PC-3 (cell line): ENCODE results near the gene SLC35F1. TPM values are rescaled to one million over a fixed set of nuclear protein-coding genes. Genes with fewer than 3 reads are reported as not detected.

Experiments
- ATAC-seq: fragments of 200-7000 bp; cut with Tn5 transposase; 2 replicates; pipeline ENCODE4 v1.9.1; 2020; ENCODE audit warnings: mild to moderate bottlenecking, moderate library complexity
- BruUV-seq: library from RNA; stranded (reverse); fragments of 400-500 nt; replicated peaks from 2 replicates; lab custom pipeline; 2021; lab: Mats Ljungman, UMichigan
- CTCF ChIA-PET: fragments of 300-600 bp; sonication (Branson Sonifier 250); formaldehyde crosslinking; loops from one replicate; lab custom pipeline; 2022; ENCODE audit warnings: antibody characterized with exemption; lab: Charles Lee
- POLR2A ChIA-PET: fragments of 300-600 bp; sonication (Branson Sonifier 250); formaldehyde crosslinking; loops from one replicate; lab custom pipeline; 2022; ENCODE audit warnings: antibody characterized with exemption; ENCODE audit not compliant: unreplicated experiment; lab: Charles Lee
- DNase-seq: peaks from one replicate; pipeline ENCODE4 v3.0.0-alpha.2; 2015
- H2AFZ ChIP-seq: fragments of 300-600 bp; sonication (generic); 2 replicates; pipeline ENCODE4 v1.6.0; 2016; ENCODE audit warnings: antibody characterized with exemption, low read length
- H3F3A ChIP-seq: fragments of 300-600 bp; sonication (generic); one replicate; pipeline ENCODE4 v1.6.0; 2017; ENCODE audit warnings: antibody characterized with exemption, low read length, control low read depth, mild to moderate bottlenecking; ENCODE audit not compliant: unreplicated experiment
- H3K27ac ChIP-seq: fragments of 300-600 bp; sonication (generic); 2 replicates; pipeline ENCODE4 v1.5.1; 2016; ENCODE audit warnings: mild to moderate bottlenecking, low read length
- H3K27me3 ChIP-seq: fragments of 300-600 bp; sonication (generic); 2 replicates; pipeline ENCODE4 v1.6.1; 2016; ENCODE audit warnings: low read length, mixed read lengths
- H3K36me3 ChIP-seq: fragments of 300-600 bp; sonication (generic); 2 replicates; pipeline ENCODE4 v1.6.1; 2016; ENCODE audit warnings: low read depth, mixed run types, low read length, mixed read lengths
- H3K4me1 ChIP-seq: fragments of 300-600 bp; sonication (generic); 2 replicates; pipeline ENCODE4 v1.5.1; 2016; ENCODE audit warnings: low read length; ENCODE audit not compliant: insufficient read depth
- H3K4me2 ChIP-seq: fragments of 300-600 bp; sonication (generic); 2 replicates; pipeline ENCODE4 v1.6.0; 2016; ENCODE audit warnings: low read length
- H3K4me3 ChIP-seq: fragments of 300-600 bp; sonication (generic); 2 replicates; pipeline ENCODE4 v1.5.1; 2016; ENCODE audit warnings: mild to moderate bottlenecking, low read length, mixed read lengths
- H3K79me2 ChIP-seq: fragments of 300-600 bp; sonication (generic); 2 replicates; pipeline ENCODE4 v1.6.1; 2017; ENCODE audit warnings: low read length, mixed read lengths
- H3K9ac ChIP-seq: fragments of 300-600 bp; sonication (generic); 2 replicates; pipeline ENCODE4 v1.6.0; 2016; ENCODE audit warnings: mild to moderate bottlenecking, low read length
- H3K9me2 ChIP-seq: fragments of 300-600 bp; sonication (generic); replicated peaks from 2 replicates; pipeline ENCODE4 v1.6.1; 2016; ENCODE audit warnings: mixed run types, low read length, mixed read lengths
- H3K9me3 ChIP-seq: fragments of 300-600 bp; sonication (generic); 2 replicates; pipeline ENCODE4 v1.6.1; 2016; ENCODE audit warnings: low read length, mixed read lengths
- H4K20me1 ChIP-seq: fragments of 300-600 bp; sonication (generic); 2 replicates; pipeline ENCODE4 v1.6.1; 2016; ENCODE audit warnings: low read length, mixed read lengths
- EZH2 ChIP-seq: fragments of 300-600 bp; sonication (generic); IDR thresholded peaks from one replicate; pipeline ENCODE4 v1.6.1; 2017; ENCODE audit warnings: antibody characterized with exemption, mild to moderate bottlenecking, low read length; ENCODE audit not compliant: unreplicated experiment
- EZH2phosphoT487 ChIP-seq: fragments of 300-600 bp; sonication (generic); IDR thresholded peaks from 2 replicates; pipeline ENCODE4 v1.6.1; 2018; ENCODE audit warnings: mild to moderate bottlenecking, antibody characterized with exemption, low read length, borderline replicate concordance
- intact Hi-C: fragments of 100-400 bp; cut with micrococcal nuclease; formaldehyde crosslinking; loops from 2 replicates; pipeline ENCODE4 v1.9.0; 2023
- total RNA-seq: library from RNA; depleted of rRNA; stranded (reverse); fragments of >200 nt; gene quantifications from 2 replicates; pipeline ENCODE4 v1.2.3, GENCODE V29; 2014
- TF ChIP-seq, protein P1 (sequence below): fragments of 300-600 bp; sonication (generic); conservative IDR thresholded peaks from 2 replicates; pipeline ENCODE4 v1.5.1; 2017; ENCODE audit warnings: antibody characterized with exemption, low read depth, mild to moderate bottlenecking, low read length

The SLC35F1 gene
- total RNA-seq, 1 experiment from 2014 or later, result not detected

DNA sequence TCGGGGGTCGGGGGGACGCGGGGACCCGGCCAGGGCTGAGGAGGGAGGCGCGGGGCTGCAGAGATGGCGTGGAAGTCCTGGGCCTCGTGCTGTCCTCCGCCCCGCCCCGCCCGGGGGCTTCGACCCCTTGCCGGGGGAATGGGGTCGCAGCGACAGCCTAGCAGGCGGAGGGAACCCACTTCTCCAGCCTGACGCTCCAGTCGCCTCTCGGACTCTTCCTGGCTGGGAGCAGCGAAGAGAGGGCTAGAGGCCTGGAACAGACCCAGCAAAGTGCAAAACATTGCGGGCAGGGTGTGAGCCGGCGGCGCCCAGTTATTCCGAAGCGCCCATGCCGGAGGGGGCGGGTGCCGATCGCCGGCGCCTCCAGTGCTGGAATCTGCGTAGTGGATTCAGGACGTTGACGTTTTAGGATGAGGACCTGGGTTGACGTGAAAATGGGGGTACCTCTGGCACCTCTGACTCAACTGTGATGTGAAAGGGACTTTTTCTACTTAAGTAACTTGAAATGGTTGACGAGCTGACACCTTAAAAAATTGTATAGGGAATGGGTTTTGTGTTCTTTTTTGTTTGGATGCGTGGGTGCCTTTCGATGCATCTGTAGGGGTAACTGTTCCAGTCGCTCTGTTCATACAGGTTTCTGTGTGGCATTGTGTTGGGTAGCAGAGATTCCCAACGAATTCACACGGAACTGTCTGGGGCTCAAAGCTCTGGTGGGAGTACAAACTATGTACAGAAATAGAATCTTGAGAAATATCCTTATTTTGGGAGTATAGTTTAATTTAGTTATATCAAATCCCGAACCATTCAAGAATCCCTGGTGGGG is 1.4 kb downstream of the SLC35F1 start:
- no peak overlapping the region for H3K27ac ChIP-seq
- H3K36me3 ChIP-seq, result no peaks in the 10 kb centered on the region
- no peak overlapping the region for H3K4me3 ChIP-seq
- ChIA-PET POLR2A (no interaction called here), CTCF (no interaction called here)
- H3K9ac ChIP-seq, result no peak overlapping the region
- H3K9me2 ChIP-seq, result no peaks in the 10 kb centered on the region
- no peaks in the 10 kb centered on the region for H3K79me2 ChIP-seq
- intact Hi-C loops, result no loop called here
- H4K20me1 ChIP-seq, result no peaks in the 10 kb centered on the region
- no peaks in the 10 kb centered on the region for H3K9me3 ChIP-seq
- TF ChIP-seq, protein P1, sequence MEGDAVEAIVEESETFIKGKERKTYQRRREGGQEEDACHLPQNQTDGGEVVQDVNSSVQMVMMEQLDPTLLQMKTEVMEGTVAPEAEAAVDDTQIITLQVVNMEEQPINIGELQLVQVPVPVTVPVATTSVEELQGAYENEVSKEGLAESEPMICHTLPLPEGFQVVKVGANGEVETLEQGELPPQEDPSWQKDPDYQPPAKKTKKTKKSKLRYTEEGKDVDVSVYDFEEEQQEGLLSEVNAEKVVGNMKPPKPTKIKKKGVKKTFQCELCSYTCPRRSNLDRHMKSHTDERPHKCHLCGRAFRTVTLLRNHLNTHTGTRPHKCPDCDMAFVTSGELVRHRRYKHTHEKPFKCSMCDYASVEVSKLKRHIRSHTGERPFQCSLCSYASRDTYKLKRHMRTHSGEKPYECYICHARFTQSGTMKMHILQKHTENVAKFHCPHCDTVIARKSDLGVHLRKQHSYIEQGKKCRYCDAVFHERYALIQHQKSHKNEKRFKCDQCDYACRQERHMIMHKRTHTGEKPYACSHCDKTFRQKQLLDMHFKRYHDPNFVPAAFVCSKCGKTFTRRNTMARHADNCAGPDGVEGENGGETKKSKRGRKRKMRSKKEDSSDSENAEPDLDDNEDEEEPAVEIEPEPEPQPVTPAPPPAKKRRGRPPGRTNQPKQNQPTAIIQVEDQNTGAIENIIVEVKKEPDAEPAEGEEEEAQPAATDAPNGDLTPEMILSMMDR, result no peak
- no peak for TF ChIP-seq EZH2phosphoT487
- no peak for TF ChIP-seq EZH2
- peaks cover 50% of the 10 kb centered on the region for H3K27me3 ChIP-seq
- ATAC-seq (no peak), DNase-seq (no peak)
- no peak overlapping the region for H3K4me2 ChIP-seq
- no TSS peak for BruUV-seq
- no peaks in the 10 kb centered on the region for H3K4me1 ChIP-seq
- H3F3A ChIP-seq, result no peaks in the 10 kb centered on the region
- no peak overlapping the region for H2AFZ ChIP-seq

DNA sequence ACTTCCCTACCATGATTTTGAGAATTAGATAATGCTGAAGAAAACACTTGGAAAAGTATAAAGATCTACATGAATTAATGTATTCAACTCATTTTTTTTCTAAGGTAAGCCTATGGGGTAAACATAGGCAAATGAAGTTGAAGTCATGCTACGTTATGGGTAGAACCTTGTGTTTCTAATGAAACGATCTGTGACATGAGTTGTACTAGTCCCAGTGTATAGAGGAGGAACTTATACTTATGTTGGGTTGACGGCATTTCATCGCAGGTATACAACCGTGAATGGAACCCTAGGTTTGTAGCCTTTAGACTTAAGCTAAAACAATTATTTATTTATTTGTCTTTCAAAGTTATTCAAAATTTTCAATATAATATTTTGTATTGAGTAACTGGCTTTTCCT is 2.6 kb downstream of the SLC35F1 start:
- intact Hi-C loops, result no loop called here

More for the DNA sequence above, 2.6 kb downstream of the SLC35F1 start:
- no peaks in the 10 kb centered on the region for H3K36me3 ChIP-seq
- POLR2A ChIA-PET, result no interaction called here
- peaks cover 39% of the 10 kb centered on the region for H3K27me3 ChIP-seq
- H3K9me2 ChIP-seq, result no peaks in the 10 kb centered on the region
- no peaks in the 10 kb centered on the region for H3F3A ChIP-seq
- H3K4me2 ChIP-seq, result no peak overlapping the region
- no peaks in the 10 kb centered on the region for H4K20me1 ChIP-seq
- no peak overlapping the region for H3K27ac ChIP-seq
- BruUV-seq, result no TSS peak
- no peak overlapping the region for H2AFZ ChIP-seq
- H3K4me3 ChIP-seq, result no peak overlapping the region
- no peak overlapping the region for H3K9ac ChIP-seq
- ATAC-seq (no peak), DNase-seq (no peak)
- no peaks in the 10 kb centered on the region for H3K9me3 ChIP-seq
- TF ChIP-seq EZH2 (no peak), EZH2phosphoT487 (no peak)
- TF ChIP-seq, protein P1, result no peak
- H3K79me2 ChIP-seq, result no peaks in the 10 kb centered on the region
- H3K4me1 ChIP-seq, result no peaks in the 10 kb centered on the region
- CTCF ChIA-PET, result no interaction called here
